ENCODE data around the gene PPARGC1A. TPM values are rescaled to one million over a fixed set of nuclear protein-coding genes. Genes with fewer than 3 reads are reported as not detected.

The PPARGC1A gene
- total RNA-seq, 6 donors from 2014 or later: 4.6 to 16.8 (median 11.8) TPM

GRCh38 chr4:23934223-23934622, 44.4 kb upstream of the PPARGC1A start:
- DNase-seq (no peak), ATAC-seq (ENCODE audit: low FRiP score in 2 of 2) (no peak)
- Histone ChIP-seq H3K4me1 (peaks cover 0 to 23% (median 9%) of the 10 kb centered on the region in 4 donors), H3K4me3 (no peak overlapping the region), H3K36me3 (no peaks in the 10 kb centered on the region), H3K27ac (peak overlapping the region in 1 of 4 donors; percentile 18), H3K27me3 (no peaks in the 10 kb centered on the region), H3K9me3 (no peaks in the 10 kb centered on the region)
- WGBS, 2 donors: 86 to 87% methylated on average over 4 of the region's 4 CpGs
- TF ChIP-seq POLR2AphosphoS5 (IDR thresholded peaks at IDR 0.05): no peak
- no peak for TF ChIP-seq POLR2A (IDR thresholded peaks at IDR 0.05)
- no peak for TF ChIP-seq EP300 (IDR thresholded peaks at IDR 0.05)
- no peak for TF ChIP-seq CTCF (IDR thresholded peaks at IDR 0.05)

DNA sequence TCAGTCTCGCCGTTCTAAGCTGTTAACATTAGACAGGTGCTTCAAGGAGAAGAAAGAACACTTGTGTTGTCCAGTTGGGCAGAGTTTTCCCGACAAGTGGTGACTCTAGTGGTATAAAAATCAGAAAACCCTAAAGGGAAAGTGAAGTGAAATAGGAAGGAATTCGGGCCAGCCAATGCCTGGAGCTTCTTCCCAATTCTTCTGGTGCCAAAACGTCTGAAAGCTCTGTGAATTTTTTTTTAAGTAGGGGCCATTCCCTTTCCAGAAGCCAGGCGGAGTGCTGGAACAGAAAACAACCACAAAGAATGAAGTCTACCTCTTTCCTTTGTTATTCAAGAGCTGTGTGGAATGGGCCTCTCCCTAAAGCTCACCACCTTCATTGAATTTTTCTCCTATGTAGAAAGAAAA, 43.1 kb upstream of the PPARGC1A start:
- Histone ChIP-seq H3K4me1 (peaks cover 0 to 23% (median 9%) of the 10 kb centered on the region in 4 donors), H3K36me3 (no peaks in the 10 kb centered on the region), H3K4me3 (no peak overlapping the region), H3K27ac (peak overlapping the region; percentile 3 to 51 (median 30)), H3K27me3 (no peaks in the 10 kb centered on the region), H3K9me3 (no peaks in the 10 kb centered on the region)
- ATAC-seq (ENCODE audit: low FRiP score in 2 of 2) (peak in 1 of 2 donors; percentile 32), DNase-seq (no peak)
- TF ChIP-seq CTCF (IDR thresholded peaks at IDR 0.05): peak in 4 of 6 experiments; percentile 26 to 44 (median 42)
- TF ChIP-seq POLR2A (IDR thresholded peaks at IDR 0.05): no peak
- WGBS, 2 donors: 42 to 54% methylated on average over 5 to 6 of the region's 6 CpGs

GRCh38 chr4:23932186-23932585, 42.3 kb upstream of the PPARGC1A start:
- no peak overlapping the region for H3K4me3 ChIP-seq
- no peak for DNase-seq
- H3K27ac ChIP-seq: no peak overlapping the region
- no peaks in the 10 kb centered on the region for H3K9me3 ChIP-seq
- H3K4me1 ChIP-seq: peaks cover 0 to 23% (median 9%) of the 10 kb centered on the region in 4 donors
- TF ChIP-seq CTCF (IDR thresholded peaks at IDR 0.05) (no peak), EP300 (IDR thresholded peaks at IDR 0.05) (no peak), POLR2A (IDR thresholded peaks at IDR 0.05) (no peak)
- H3K27me3 ChIP-seq: no peaks in the 10 kb centered on the region
- H3K36me3 ChIP-seq: no peaks in the 10 kb centered on the region
- ATAC-seq (ENCODE audit: low FRiP score in 2 of 2): no peak
- 84 to 87% methylated on average over 4 of the region's 4 CpGs for WGBS, 2 donors

DNA sequence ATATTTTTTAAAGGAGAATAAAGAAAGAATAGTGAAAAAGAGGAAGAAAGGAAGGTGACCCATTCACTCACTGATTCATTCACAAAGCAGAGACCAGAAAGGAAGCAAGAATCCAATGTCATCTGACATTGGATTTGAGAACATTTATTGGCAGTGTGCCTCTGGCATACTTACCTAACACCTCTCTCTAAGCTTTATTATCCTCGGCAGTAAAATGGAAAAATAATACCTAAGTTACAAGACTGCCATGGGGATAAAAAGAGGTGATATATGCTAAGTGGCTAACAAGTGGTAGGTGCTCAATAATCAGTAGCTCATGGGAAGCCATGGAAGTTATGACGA, 41.6 kb upstream of the PPARGC1A start:
- TF ChIP-seq POLR2A (IDR thresholded peaks at IDR 0.05) (no peak), POLR2AphosphoS5 (IDR thresholded peaks at IDR 0.05) (no peak), EP300 (IDR thresholded peaks at IDR 0.05) (no peak), CTCF (IDR thresholded peaks at IDR 0.05) (no peak)
- Histone ChIP-seq H3K36me3 (no peaks in the 10 kb centered on the region), H3K4me3 (no peak overlapping the region), H3K9me3 (no peaks in the 10 kb centered on the region), H3K27ac (peak overlapping the region in 2 of 4 donors; percentile 6 to 28), H3K4me1 (peaks cover 0 to 23% (median 9%) of the 10 kb centered on the region in 4 donors), H3K27me3 (no peaks in the 10 kb centered on the region)
- DNase-seq (no peak), ATAC-seq (ENCODE audit: low FRiP score in 2 of 2) (no peak)
- WGBS, 2 donors: 58 to 64% methylated on average over 2 of the region's 2 CpGs

- DNase-seq: peak; percentile 69 to 83
- Histone ChIP-seq H3K27ac (peak overlapping the region in 3 of 4 donors; percentile 6 to 48 (median 28)), H3K27me3 (no peaks in the 10 kb centered on the region), H3K4me1 (peaks cover 0 to 23% (median 9%) of the 10 kb centered on the region in 4 donors), H3K4me3 (no peak overlapping the region), H3K9me3 (no peaks in the 10 kb centered on the region), H3K36me3 (no peaks in the 10 kb centered on the region)
- TF ChIP-seq POLR2A (IDR thresholded peaks at IDR 0.05): no peak
- TF ChIP-seq EP300 (IDR thresholded peaks at IDR 0.05): peak in 2 of 4 donors; percentile 36 to 64
- TF ChIP-seq POLR2AphosphoS5 (IDR thresholded peaks at IDR 0.05): peak; percentile 46 to 53
- 53 to 58% methylated on average over 10 of the region's 10 CpGs for WGBS, 2 donors
- peak; percentile 33 to 77 for ATAC-seq (ENCODE audit: low FRiP score in 2 of 2)
Measured at GRCh38 chr4:23930750-23931488, 41.1 kb upstream of the PPARGC1A start.
